Lower leg skin (tissue), 4 donors: Measurements from ENCODE around the gene NPSR1. TPM values are rescaled to one million over a fixed set of nuclear protein-coding genes. Genes with fewer than 3 reads are reported as not detected.
"Not testable (repeated sequence)": the region's sequence is repeated elsewhere in the genome, so short reads cannot be mapped to it uniquely, and the experiment has no call there.

ENCODE experiments used
- DNase-seq, 2 donors: peaks; one replicate each; pipeline ENCODE4 v3.0.0-alpha.2; 2019; ENCODE audit warnings: low spot score in 2 of 2
- H3K4me3 ChIP-seq: fragments of 200-600 bp; sonication (generic); 2 replicates; pipeline ENCODE4 v1.5.1; 2017; ENCODE audit warnings: mild to moderate bottlenecking, low read depth; ENCODE audit not compliant: poor library complexity, severe bottlenecking
- CTCF ChIP-seq, 3 donors: fragments of 450-650 bp; IDR thresholded peaks; one replicate each; pipeline ENCODE4 v1.5.1; 2016; ENCODE audit warnings: antibody characterized with exemption in 3 of 3, mild to moderate bottlenecking in 3 of 3, moderate library complexity in 2 of 3
- POLR2A ChIP-seq, 2 donors: fragments of 450-650 bp; IDR thresholded peaks; one replicate each; pipeline ENCODE4 v1.6.1; 2016 to 2017; ENCODE audit warnings: antibody characterized with exemption in 2 of 2, mild to moderate bottlenecking in 1 of 2, moderate library complexity in 1 of 2
- WGBS, 2 donors: methylation state at CpG; one replicate each; pipeline ENCODE4 v1.1.5; 2018; 5-methylcytosine and 5-hydroxymethylcytosine counted together
- intact Hi-C: fragments of 100-400 bp; cut with DNase I; formaldehyde crosslinking; loops from one replicate; pipeline ENCODE4 v1.15.0; 2023; ENCODE audit warnings: low total_unique reads
- total RNA-seq, 4 donors: library from RNA; depleted of rRNA; stranded (reverse); fragments of >200 nt; gene quantifications; one replicate each; pipeline ENCODE4 v1.1.0, GENCODE V29; 2016

NPSR1 gene
- total RNA-seq, 4 donors from 2014 or later = not detected

GRCh38 chr7:34875481-34875880 lies 217.5 kb downstream of the NPSR1 start:
- no peak overlapping the region for H3K4me3 ChIP-seq
- TF ChIP-seq POLR2A (IDR thresholded peaks at IDR 0.05) = no peak
- no peak for TF ChIP-seq CTCF (IDR thresholded peaks at IDR 0.05)
- WGBS, 2 donors = 80 to 93% methylated on average over 5 of the region's 5 CpGs
- DNase-seq = no peak
- intact Hi-C loops = no loop called here

GRCh38 chr7:34878944-34879735 lies 221.1 kb downstream of the NPSR1 start:
- 71 to 74% methylated on average over 8 of the region's 8 CpGs for WGBS, 2 donors
- DNase-seq, H3K4me3 ChIP-seq, intact Hi-C loops: not testable (repeated sequence)

- no peak overlapping the region for H3K4me3 ChIP-seq
- WGBS, 2 donors = 56 to 71% methylated on average over 2 of the region's 2 CpGs
- DNase-seq = no peak
- intact Hi-C loops = no loop called here
- TF ChIP-seq POLR2A (IDR thresholded peaks at IDR 0.05) (no peak), CTCF (IDR thresholded peaks at IDR 0.05) (no peak)
Measured at GRCh38 chr7:34879871-34880270, 221.9 kb downstream of the NPSR1 start.

- intact Hi-C loops, DNase-seq, H3K4me3 ChIP-seq: not testable (repeated sequence)
- 93 to 100% methylated on average over 1 of the region's 1 CpG for WGBS, 2 donors
Measured at GRCh38 chr7:34883855-34884254, 225.8 kb downstream of the NPSR1 start.

- DNase-seq = no peak
- H3K4me3 ChIP-seq = no peak overlapping the region
- TF ChIP-seq POLR2A (IDR thresholded peaks at IDR 0.05) (no peak), CTCF (IDR thresholded peaks at IDR 0.05) (no peak)
- intact Hi-C loops = no loop called here
Measured at GRCh38 chr7:34886856-34887255, 228.8 kb downstream of the NPSR1 start.

GRCh38 chr7:34889951-34890350 lies 231.9 kb downstream of the NPSR1 start:
- WGBS, 2 donors = 81 to 83% methylated on average over 1 of the region's 1 CpG
- TF ChIP-seq POLR2A (IDR thresholded peaks at IDR 0.05) (no peak), CTCF (IDR thresholded peaks at IDR 0.05) (no peak)
- intact Hi-C loops = no loop called here
- DNase-seq = no peak
- no peak overlapping the region for H3K4me3 ChIP-seq

- no peak overlapping the region for H3K4me3 ChIP-seq
- no peak for DNase-seq
- intact Hi-C loops = no loop called here
- TF ChIP-seq POLR2A (IDR thresholded peaks at IDR 0.05) (no peak), CTCF (IDR thresholded peaks at IDR 0.05) (no peak)
Measured at GRCh38 chr7:34895202-34895601, 237.2 kb downstream of the NPSR1 start.
